Spinal cord (tissue), 10 donors: Measurements from ENCODE around the gene ALOX15. TPM values are rescaled to one million over a fixed set of nuclear protein-coding genes. Genes with fewer than 3 reads are reported as not detected.
A peak's percentile ranks its signal among the peaks of the same experiment; 100 is the strongest.
"Not testable (repeated sequence)": the region's sequence is repeated elsewhere in the genome, so short reads cannot be mapped to it uniquely, and the experiment has no call there.

ENCODE experiments used
- DNase-seq, 6 donors: peaks; one replicate each; pipeline versions ENCODE4 v3.0.0 to v3.0.0-alpha.2; 2013 to 2015; ENCODE audit warnings: low spot score in 6 of 6, low read depth in 4 of 6
- H3K27ac ChIP-seq: one replicate; pipeline ENCODE4 v1.5.1; 2013; ENCODE audit warnings: low read depth, low read length, control low read depth
- H3K27me3 ChIP-seq: one replicate; pipeline ENCODE4 v1.6.1; 2013; ENCODE audit warnings: low read length; ENCODE audit not compliant: control insufficient read depth, insufficient read depth
- H3K36me3 ChIP-seq: one replicate; pipeline ENCODE4 v1.6.1; 2013; ENCODE audit warnings: low read length; ENCODE audit not compliant: control insufficient read depth, insufficient read depth
- H3K4me1 ChIP-seq: one replicate; pipeline ENCODE4 v1.6.1; 2013; ENCODE audit warnings: low read length; ENCODE audit not compliant: control insufficient read depth, insufficient read depth
- H3K4me3 ChIP-seq: one replicate; pipeline ENCODE4 v1.5.1; 2013; ENCODE audit warnings: low read depth, low read length, control low read depth
- H3K9me3 ChIP-seq: one replicate; pipeline ENCODE4 v1.6.1; 2013; ENCODE audit warnings: low read length; ENCODE audit not compliant: control insufficient read depth, insufficient read depth
- WGBS: methylation state at CpG from one replicate; pipeline ENCODE4 v1.1.5; 2013; ENCODE audit warnings: missing lambda C conversion rate; ENCODE audit not compliant: insufficient coverage; 5-methylcytosine and 5-hydroxymethylcytosine counted together
- polyA plus RNA-seq, 2 donors: library from polyadenylated mRNA; unstranded; fragments of 120-200 nt; gene quantifications; one replicate each; pipeline ENCODE4 v1.2.1, GENCODE V29; 2013; ENCODE audit not compliant: insufficient read length in 2 of 2
- total RNA-seq, 2 donors: library from RNA; depleted of rRNA in 1 of 2; stranded (reverse); fragments of 120-200 nt in 1 of 2; fragments of >200 nt in 1 of 2; gene quantifications; one replicate each; pipeline versions ENCODE4 v1.2.3 to v1.2.4, GENCODE V29; 2013 to 2014
- donor health status: healthy.

The ALOX15 gene
- total and polyA plus RNA-seq, 4 donors = 3.0 to 16.3 (median 8.7) TPM

GRCh38 chr17:4639301-4640059, 2.0 kb downstream of the ALOX15 start:
- not testable (repeated sequence) for H3K36me3 ChIP-seq, H3K27ac ChIP-seq, H3K9me3 ChIP-seq
- peak overlapping the region; percentile 5 for H3K4me3 ChIP-seq
- H3K4me1 ChIP-seq = peaks cover 38% of the 10 kb centered on the region
- H3K27me3 ChIP-seq = peaks cover 60% of the 10 kb centered on the region
- DNase-seq = peak in 2 of 6 donors; percentile 17 to 44
- WGBS = 6% methylated on average over 21 of the region's 56 CpGs

- not testable (repeated sequence) for H3K4me3 ChIP-seq, H3K9me3 ChIP-seq, H3K27ac ChIP-seq, DNase-seq, H3K36me3 ChIP-seq
- Histone ChIP-seq H3K27me3 (peaks cover 60% of the 10 kb centered on the region), H3K4me1 (peaks cover 34% of the 10 kb centered on the region)
- WGBS = 42% methylated on average over 6 of the region's 8 CpGs
These were observed 2.7 kb downstream of the ALOX15 start for GRCh38 chr17:4638766-4639165.

GRCh38 chr17:4636474-4637100, 4.9 kb downstream of the ALOX15 start:
- 75% methylated on average over 12 of the region's 12 CpGs for WGBS
- no peak for DNase-seq
- no peaks in the 10 kb centered on the region for H3K9me3 ChIP-seq
- H3K4me1 ChIP-seq = peaks cover 22% of the 10 kb centered on the region
- H3K36me3 ChIP-seq = no peaks in the 10 kb centered on the region
- no peak overlapping the region for H3K4me3 ChIP-seq
- peaks cover 40% of the 10 kb centered on the region for H3K27me3 ChIP-seq
- H3K27ac ChIP-seq = no peak overlapping the region

GRCh38 chr17:4635823-4636375, 5.6 kb downstream of the ALOX15 start:
- WGBS = 10% methylated on average over 8 of the region's 10 CpGs
- Histone ChIP-seq H3K27ac (no peak overlapping the region), H3K4me3 (no peak overlapping the region), H3K36me3 (no peaks in the 10 kb centered on the region), H3K4me1 (peaks cover 16% of the 10 kb centered on the region), H3K27me3 (peaks cover 33% of the 10 kb centered on the region), H3K9me3 (no peaks in the 10 kb centered on the region)
- DNase-seq = peak in 1 of 6 donors; percentile 14

GRCh38 chr17:4634976-4635375, 6.5 kb downstream of the ALOX15 start:
- H3K4me3 ChIP-seq = no peak overlapping the region
- no peaks in the 10 kb centered on the region for H3K36me3 ChIP-seq
- no peak overlapping the region for H3K27ac ChIP-seq
- peaks cover 16% of the 10 kb centered on the region for H3K4me1 ChIP-seq
- H3K9me3 ChIP-seq = no peaks in the 10 kb centered on the region
- WGBS = 71% methylated on average over 1 of the region's 4 CpGs
- H3K27me3 ChIP-seq = peaks cover 28% of the 10 kb centered on the region
- no peak for DNase-seq

GRCh38 chr17:4633643-4634042, 7.8 kb downstream of the ALOX15 start:
- Histone ChIP-seq H3K36me3 (no peaks in the 10 kb centered on the region), H3K4me3 (no peak overlapping the region), H3K27ac (no peak overlapping the region), H3K9me3 (no peaks in the 10 kb centered on the region), H3K4me1 (peaks cover 9% of the 10 kb centered on the region), H3K27me3 (peaks cover 19% of the 10 kb centered on the region)
- DNase-seq = no peak
- WGBS = no CpG with 5 or more reads among the region's 2 CpGs

GRCh38 chr17:4632581-4632920, 8.9 kb downstream of the ALOX15 start:
- no peak overlapping the region for H3K4me3 ChIP-seq
- no peak for DNase-seq
- no peak overlapping the region for H3K27ac ChIP-seq
- WGBS = 45% methylated on average over 7 of the region's 7 CpGs
- peaks cover 17% of the 10 kb centered on the region for H3K27me3 ChIP-seq
- H3K9me3 ChIP-seq = no peaks in the 10 kb centered on the region
- no peaks in the 10 kb centered on the region for H3K36me3 ChIP-seq
- H3K4me1 ChIP-seq = peaks cover 9% of the 10 kb centered on the region

- Histone ChIP-seq H3K27me3 (peaks cover 13% of the 10 kb centered on the region), H3K27ac (no peak overlapping the region), H3K36me3 (no peaks in the 10 kb centered on the region), H3K4me3 (no peak overlapping the region), H3K9me3 (no peaks in the 10 kb centered on the region), H3K4me1 (peaks cover 9% of the 10 kb centered on the region)
- WGBS = 79% methylated on average over 17 of the region's 21 CpGs
- DNase-seq = no peak
These were observed 9.5 kb downstream of the ALOX15 start for GRCh38 chr17:4631836-4632580.

GRCh38 chr17:4631431-4631830, 10.0 kb downstream of the ALOX15 start:
- no peak overlapping the region for H3K27ac ChIP-seq
- H3K27me3 ChIP-seq = peaks cover 9% of the 10 kb centered on the region
- 89% methylated on average over 7 of the region's 8 CpGs for WGBS
- no peaks in the 10 kb centered on the region for H3K36me3 ChIP-seq
- no peak for DNase-seq
- no peaks in the 10 kb centered on the region for H3K9me3 ChIP-seq
- H3K4me3 ChIP-seq = no peak overlapping the region
- peaks cover 6% of the 10 kb centered on the region for H3K4me1 ChIP-seq
